Measurements from ENCODE around the gene ARID2.

DNA sequence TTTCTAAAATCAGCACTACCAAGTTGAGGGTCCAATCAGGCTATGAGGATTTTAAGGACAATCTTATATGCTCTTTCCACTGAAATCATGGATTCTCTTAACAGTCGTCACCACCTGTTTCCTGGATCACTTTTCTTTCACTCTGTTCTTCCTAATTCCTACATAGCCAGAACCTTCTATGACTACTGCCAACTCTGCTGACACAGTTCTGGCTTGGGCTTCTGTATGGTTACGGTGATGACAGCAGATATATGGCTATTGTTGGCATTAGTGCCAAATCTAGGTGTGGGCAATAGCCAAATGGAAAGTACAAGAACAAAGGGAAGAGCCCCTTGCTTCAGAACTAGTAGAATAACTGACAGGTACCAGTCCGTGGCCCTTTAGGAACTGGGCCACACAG, 124.0 kb downstream of the ARID2 start:
- no peak for TF ChIP-seq CTCF (conservative IDR thresholded peaks at IDR 0.05; ENCODE audit: low read depth, low read length)
- no peak for TF ChIP-seq EZH2 (IDR thresholded peaks at IDR 0.05; ENCODE audit: borderline replicate concordance, low read depth, low read length, poor library complexity, severe bottlenecking)
